Liver (tissue), 9 donors: Measurements from ENCODE around the gene ABL1. TPM values are rescaled to one million over a fixed set of nuclear protein-coding genes. Genes with fewer than 3 reads are reported as not detected.

Experiments used
- DNase-seq: peaks from one replicate; pipeline ENCODE4 v3.0.0-alpha.2; 2017; ENCODE audit warnings: low spot score
- H3K27ac ChIP-seq, 2 donors: one replicate each; pipeline ENCODE4 v1.7.0; 2013; ENCODE audit warnings: inconsistent platforms in 2 of 2, low read length in 2 of 2, control low read depth in 1 of 2, low read depth in 1 of 2, mild to moderate bottlenecking in 1 of 2
- H3K27me3 ChIP-seq, 4 donors: one replicate each; pipeline versions ENCODE4 v1.6.1 to v1.7.0; 2013; ENCODE audit warnings: low read length in 3 of 4, inconsistent platforms in 1 of 4, mild to moderate bottlenecking in 1 of 4, moderate library complexity in 1 of 4; ENCODE audit not compliant: control insufficient read depth in 4 of 4, insufficient read depth in 4 of 4
- H3K36me3 ChIP-seq, 4 donors: one replicate each; pipeline versions ENCODE4 v1.6.1 to v1.7.0; 2013; ENCODE audit warnings: low read length in 3 of 4, mild to moderate bottlenecking in 3 of 4, low read depth in 1 of 4, moderate library complexity in 1 of 4; ENCODE audit not compliant: control insufficient read depth in 4 of 4, insufficient read depth in 3 of 4
- H3K4me1 ChIP-seq, 4 donors: one replicate each; pipeline versions ENCODE4 v1.6.1 to v1.7.0; 2013; ENCODE audit warnings: low read length in 3 of 4, mild to moderate bottlenecking in 3 of 4, moderate library complexity in 1 of 4; ENCODE audit not compliant: control insufficient read depth in 4 of 4, insufficient read depth in 4 of 4
- H3K4me3 ChIP-seq, 3 donors: one replicate each; pipeline versions ENCODE4 v1.6.1 to v1.7.0; 2013; ENCODE audit warnings: low read length in 3 of 3, control low read depth in 1 of 3, low read depth in 1 of 3, mild to moderate bottlenecking in 1 of 3
- H3K9ac ChIP-seq, 2 donors: one replicate each; pipeline ENCODE4 v1.7.0; 2013; ENCODE audit warnings: low read length in 2 of 2, mild to moderate bottlenecking in 2 of 2, moderate library complexity in 2 of 2, control low read depth in 1 of 2, low read depth in 1 of 2
- H3K9me3 ChIP-seq, 4 donors: one replicate each; pipeline versions ENCODE4 v1.6.1 to v1.7.0; 2013; ENCODE audit warnings: low read length in 3 of 4; ENCODE audit not compliant: control insufficient read depth in 4 of 4
- ATF3 ChIP-seq: IDR thresholded peaks from 2 replicates; pipeline ENCODE4 v1.6.1; 2016; ENCODE audit warnings: antibody characterized with exemption
- CTCF ChIP-seq: fragments of 150-350 bp; IDR thresholded peaks from 2 replicates; pipeline ENCODE4 v1.5.1; 2017; ENCODE audit warnings: improper control_type of control experiment, low read depth, low read length; ENCODE audit not compliant: missing input control
- EGR1 ChIP-seq, 2 donors: IDR thresholded peaks; 2 replicates each; pipeline ENCODE4 v1.6.1; 2016 to 2018; ENCODE audit warnings: antibody characterized with exemption in 2 of 2, low read depth in 2 of 2
- FOXA1 ChIP-seq: IDR thresholded peaks from 2 replicates; pipeline ENCODE4 v1.6.1; 2016; ENCODE audit warnings: antibody characterized with exemption
- FOXA2 ChIP-seq: IDR thresholded peaks from 2 replicates; pipeline ENCODE4 v1.6.1; 2016; ENCODE audit warnings: antibody characterized with exemption
- GABPA ChIP-seq, 2 donors: IDR thresholded peaks in 1 of 2; conservative IDR thresholded peaks in 1 of 2; 2 replicates each; pipeline ENCODE4 v1.6.1; 2016; ENCODE audit warnings: antibody characterized with exemption in 2 of 2, mild to moderate bottlenecking in 1 of 2, moderate library complexity in 1 of 2
- HNF4G ChIP-seq: IDR thresholded peaks from 2 replicates; pipeline ENCODE4 v1.6.1; 2016; ENCODE audit warnings: antibody characterized with exemption
- JUND ChIP-seq, 2 donors: IDR thresholded peaks; 2 replicates each; pipeline ENCODE4 v1.6.1; 2016; ENCODE audit warnings: antibody characterized with exemption in 2 of 2
- MAX ChIP-seq: IDR thresholded peaks from 2 replicates; pipeline ENCODE4 v1.6.1; 2016; ENCODE audit warnings: antibody characterized with exemption
- NR2F2 ChIP-seq: IDR thresholded peaks from 2 replicates; pipeline ENCODE4 v1.6.1; 2016; ENCODE audit warnings: antibody characterized with exemption
- RAD21 ChIP-seq, 2 donors: IDR thresholded peaks; 2 replicates each; pipeline ENCODE4 v1.6.1; 2016; ENCODE audit warnings: antibody characterized with exemption in 2 of 2, mild to moderate bottlenecking in 2 of 2
- REST ChIP-seq: IDR thresholded peaks from 2 replicates; pipeline ENCODE4 v1.6.1; 2016; ENCODE audit warnings: antibody characterized with exemption, mild to moderate bottlenecking
- RXRA ChIP-seq, 2 donors: IDR thresholded peaks; 2 replicates each; pipeline ENCODE4 v1.6.1; 2017 to 2018; ENCODE audit warnings: antibody characterized with exemption in 2 of 2, mild to moderate bottlenecking in 1 of 2
- SP1 ChIP-seq: IDR thresholded peaks from 2 replicates; pipeline ENCODE4 v1.6.1; 2018; ENCODE audit warnings: antibody characterized with exemption, mild to moderate bottlenecking
- TAF1 ChIP-seq: conservative IDR thresholded peaks from 2 replicates; pipeline ENCODE4 v1.6.1; 2016; ENCODE audit warnings: antibody characterized with exemption, mild to moderate bottlenecking
- YY1 ChIP-seq: IDR thresholded peaks from 2 replicates; pipeline ENCODE4 v1.6.1; 2016; ENCODE audit warnings: antibody characterized with exemption, mild to moderate bottlenecking
- WGBS: extraction: QIAGEN DNeasy Blood & Tissue Kit; methylation state at CpG from one replicate; pipeline ENCODE4 v1.1.7; 2013; 5-methylcytosine and 5-hydroxymethylcytosine counted together
- polyA plus RNA-seq, 2 donors: library from polyadenylated mRNA; stranded (reverse) in 1 of 2; unstranded in 1 of 2; fragments of 200-250 nt in 1 of 2; fragments of >200 nt in 1 of 2; fragmentation: Nextera tagmentation in 1 of 2; extraction: Ambion mirVana in 1 of 2; gene quantifications; one replicate each; pipeline versions ENCODE4 v1.2.1 to v1.2.3, GENCODE V29; 2013 to 2015
- total RNA-seq, 2 donors: library from RNA; depleted of rRNA; stranded (reverse); fragments of >200 nt; gene quantifications; one replicate each; pipeline ENCODE4 v1.2.3, GENCODE V29; 2014
- TF ChIP-seq, protein P1 (sequence below): IDR thresholded peaks from 2 replicates; pipeline ENCODE4 v1.6.1; 2016; ENCODE audit warnings: antibody characterized with exemption
- donor health status: healthy.
- donor health status: healthy.
- donor health status: healthy.
- donor health status: healthy.
- donor health status: healthy.

ABL1 gene
- total and polyA plus RNA-seq, 4 donors = 4.2 to 14.2 (median 10.9) TPM

- 93% methylated on average over 23 of the region's 23 CpGs for WGBS
- Histone ChIP-seq H3K27me3 (no peaks in the 10 kb centered on the region), H3K36me3 (peaks cover 0 to 10% (median 2%) of the 10 kb centered on the region in 4 donors), H3K4me1 (peaks cover 0 to 5% (median 0%) of the 10 kb centered on the region in 4 donors), H3K27ac (no peak overlapping the region), H3K9ac (no peak overlapping the region), H3K4me3 (no peak overlapping the region), H3K9me3 (no peaks in the 10 kb centered on the region)
- no peak for DNase-seq
- TF ChIP-seq NR2F2 (no peak), GABPA (IDR thresholded peaks at IDR 0.05 in 1 of 2, conservative IDR thresholded peaks at IDR 0.05 in 1 of 2) (no peak), JUND (IDR thresholded peaks at IDR 0.05) (no peak), RAD21 (IDR thresholded peaks at IDR 0.05) (no peak), FOXA2 (no peak), MAX (no peak), FOXA1 (no peak), ATF3 (no peak), SP1 (no peak), RXRA (IDR thresholded peaks at IDR 0.05) (no peak), CTCF (no peak), TAF1 (no peak), YY1 (no peak)
- TF ChIP-seq, protein P1, sequence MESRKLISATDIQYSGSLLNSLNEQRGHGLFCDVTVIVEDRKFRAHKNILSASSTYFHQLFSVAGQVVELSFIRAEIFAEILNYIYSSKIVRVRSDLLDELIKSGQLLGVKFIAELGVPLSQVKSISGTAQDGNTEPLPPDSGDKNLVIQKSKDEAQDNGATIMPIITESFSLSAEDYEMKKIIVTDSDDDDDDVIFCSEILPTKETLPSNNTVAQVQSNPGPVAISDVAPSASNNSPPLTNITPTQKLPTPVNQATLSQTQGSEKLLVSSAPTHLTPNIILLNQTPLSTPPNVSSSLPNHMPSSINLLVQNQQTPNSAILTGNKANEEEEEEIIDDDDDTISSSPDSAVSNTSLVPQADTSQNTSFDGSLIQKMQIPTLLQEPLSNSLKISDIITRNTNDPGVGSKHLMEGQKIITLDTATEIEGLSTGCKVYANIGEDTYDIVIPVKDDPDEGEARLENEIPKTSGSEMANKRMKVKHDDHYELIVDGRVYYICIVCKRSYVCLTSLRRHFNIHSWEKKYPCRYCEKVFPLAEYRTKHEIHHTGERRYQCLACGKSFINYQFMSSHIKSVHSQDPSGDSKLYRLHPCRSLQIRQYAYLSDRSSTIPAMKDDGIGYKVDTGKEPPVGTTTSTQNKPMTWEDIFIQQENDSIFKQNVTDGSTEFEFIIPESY = no peak
These were observed 27.7 kb downstream of the ABL1 start for GRCh38 chr9:130862747-130863146.

DNA sequence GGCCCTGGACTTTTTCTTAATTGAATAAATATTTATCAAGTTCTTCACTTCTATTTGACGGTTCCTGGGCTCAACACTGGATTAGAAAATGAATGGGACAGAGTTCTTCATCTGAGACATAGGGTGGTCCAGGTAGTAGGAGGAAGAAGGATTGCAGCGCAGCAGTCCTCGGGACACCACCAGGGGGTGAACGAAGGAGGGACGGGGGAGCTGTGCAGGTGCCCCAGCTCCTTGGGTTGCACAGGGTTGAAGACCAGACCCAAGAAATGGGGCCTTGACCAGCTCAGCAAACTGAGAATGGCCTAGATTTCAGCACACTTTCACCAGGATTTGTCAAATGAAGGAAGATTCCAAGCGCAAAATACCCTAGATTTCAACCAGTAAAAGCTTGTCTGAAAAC, 29.5 kb downstream of the ABL1 start:
- Histone ChIP-seq H3K9me3 (no peaks in the 10 kb centered on the region), H3K27ac (no peak overlapping the region), H3K4me1 (peaks cover 0 to 5% (median under 1%) of the 10 kb centered on the region in 4 donors), H3K36me3 (peaks cover 0 to 10% (median 4%) of the 10 kb centered on the region in 4 donors), H3K4me3 (no peak overlapping the region), H3K9ac (no peak overlapping the region), H3K27me3 (no peaks in the 10 kb centered on the region)
- DNase-seq = no peak
- WGBS = 88% methylated on average over 6 of the region's 6 CpGs
- TF ChIP-seq YY1 (no peak), HNF4G (no peak), FOXA1 (no peak), RAD21 (IDR thresholded peaks at IDR 0.05) (no peak), CTCF (no peak), REST (no peak), FOXA2 (no peak), GABPA (IDR thresholded peaks at IDR 0.05 in 1 of 2, conservative IDR thresholded peaks at IDR 0.05 in 1 of 2) (no peak), EGR1 (IDR thresholded peaks at IDR 0.05; ENCODE audit: low read depth in 2 of 2) (no peak), SP1 (no peak), RXRA (IDR thresholded peaks at IDR 0.05) (no peak), TAF1 (no peak)
